Lower leg skin (tissue), 4 donors: ENCODE results near the gene ACYP2. TPM values are rescaled to one million over a fixed set of nuclear protein-coding genes. Genes with fewer than 3 reads are reported as not detected.

Experiments
- DNase-seq, 2 donors: peaks; one replicate each; pipeline ENCODE4 v3.0.0-alpha.2; 2019; ENCODE audit warnings: low spot score in 2 of 2
- H3K4me3 ChIP-seq: fragments of 200-600 bp; sonication (generic); 2 replicates; pipeline ENCODE4 v1.5.1; 2017; ENCODE audit warnings: mild to moderate bottlenecking, low read depth; ENCODE audit not compliant: poor library complexity, severe bottlenecking
- CTCF ChIP-seq, 3 donors: fragments of 450-650 bp; IDR thresholded peaks; one replicate each; pipeline ENCODE4 v1.5.1; 2016; ENCODE audit warnings: antibody characterized with exemption in 3 of 3, mild to moderate bottlenecking in 3 of 3, moderate library complexity in 2 of 3
- POLR2A ChIP-seq, 2 donors: fragments of 450-650 bp; IDR thresholded peaks; one replicate each; pipeline ENCODE4 v1.6.1; 2016 to 2017; ENCODE audit warnings: antibody characterized with exemption in 2 of 2, mild to moderate bottlenecking in 1 of 2, moderate library complexity in 1 of 2
- WGBS, 2 donors: methylation state at CpG; one replicate each; pipeline ENCODE4 v1.1.5; 2018; 5-methylcytosine and 5-hydroxymethylcytosine counted together
- intact Hi-C: fragments of 100-400 bp; cut with DNase I; formaldehyde crosslinking; loops from one replicate; pipeline ENCODE4 v1.15.0; 2023; ENCODE audit warnings: low total_unique reads
- total RNA-seq, 4 donors: library from RNA; depleted of rRNA; stranded (reverse); fragments of >200 nt; gene quantifications; one replicate each; pipeline ENCODE4 v1.1.0, GENCODE V29; 2016

ACYP2 gene
- total RNA-seq, 4 donors from 2014 or later = 11.4 to 15.6 (median 12.5) TPM

- intact Hi-C loops = no loop called here
- no peak overlapping the region for H3K4me3 ChIP-seq
- 59 to 91% methylated on average over 1 of the region's 1 CpG for WGBS, 2 donors
- TF ChIP-seq CTCF (IDR thresholded peaks at IDR 0.05) (no peak), POLR2A (IDR thresholded peaks at IDR 0.05) (no peak)
- no peak for DNase-seq
These were observed 221.5 kb downstream of the ACYP2 start for GRCh38 chr2:54336977-54337255.

GRCh38 chr2:54341656-54342055 lies 226.2 kb downstream of the ACYP2 start:
- 76 to 78% methylated on average over 1 of the region's 1 CpG for WGBS, 2 donors
- no peak for DNase-seq
- TF ChIP-seq POLR2A (IDR thresholded peaks at IDR 0.05) = no peak
- no peak for TF ChIP-seq CTCF (IDR thresholded peaks at IDR 0.05)
- intact Hi-C loops = no loop called here
- no peak overlapping the region for H3K4me3 ChIP-seq

- TF ChIP-seq CTCF (IDR thresholded peaks at IDR 0.05) (no peak), POLR2A (IDR thresholded peaks at IDR 0.05) (no peak)
- H3K4me3 ChIP-seq = no peak overlapping the region
- no peak for DNase-seq
- 87 to 97% methylated on average over 2 of the region's 2 CpGs for WGBS, 2 donors
- intact Hi-C loops = no loop called here
These were observed 227.2 kb downstream of the ACYP2 start for GRCh38 chr2:54342603-54343002.

- no peak for TF ChIP-seq CTCF (IDR thresholded peaks at IDR 0.05)
- TF ChIP-seq POLR2A (IDR thresholded peaks at IDR 0.05) = no peak
- H3K4me3 ChIP-seq = no peak overlapping the region
- WGBS, 2 donors = 86 to 91% methylated on average over 3 of the region's 3 CpGs
- intact Hi-C loops = no loop called here
- no peak for DNase-seq
These were observed 232.2 kb downstream of the ACYP2 start for GRCh38 chr2:54347622-54348021.

GRCh38 chr2:54348646-54349045 lies 233.2 kb downstream of the ACYP2 start:
- 65 to 75% methylated on average over 2 of the region's 2 CpGs for WGBS, 2 donors
- DNase-seq = no peak
- H3K4me3 ChIP-seq = no peak overlapping the region
- no peak for TF ChIP-seq POLR2A (IDR thresholded peaks at IDR 0.05)
- no peak for TF ChIP-seq CTCF (IDR thresholded peaks at IDR 0.05)
- intact Hi-C loops = no loop called here

GRCh38 chr2:54350426-54350825 lies 235.0 kb downstream of the ACYP2 start:
- intact Hi-C loops = no loop called here
- TF ChIP-seq POLR2A (IDR thresholded peaks at IDR 0.05) (no peak), CTCF (IDR thresholded peaks at IDR 0.05) (no peak)
- DNase-seq = no peak
- H3K4me3 ChIP-seq = no peak overlapping the region
- 56 to 78% methylated on average over 3 of the region's 3 CpGs for WGBS, 2 donors
